H1 (cell line): ENCODE data around the gene CDC42BPB. TPM values are rescaled to one million over a fixed set of nuclear protein-coding genes. Genes with fewer than 3 reads are reported as not detected.

Experiments
- CTCF ChIA-PET: fragments of 300-600 bp; sonication (Branson Sonifier 250); formaldehyde crosslinking; loops from one replicate; lab custom pipeline; 2021; ENCODE audit not compliant: partially characterized antibody; lab: Charles Lee
- POLR2A ChIA-PET: fragments of 300-600 bp; sonication (Branson Sonifier 250); formaldehyde crosslinking; loops from one replicate; lab custom pipeline; 2021; ENCODE audit warnings: inconsistent platforms; ENCODE audit not compliant: partially characterized antibody; lab: Charles Lee
- DNase-seq, 2 experiments: peaks; one replicate each; pipeline versions ENCODE4 v3.0.0 to v3.0.0-alpha.2; 2010 to 2022; ENCODE audit warnings: low spot score in 2 of 2, low read depth in 1 of 2, mixed read lengths in 1 of 2
- FAIRE-seq: peaks from 2 replicates; lab custom pipeline; 2011; peaks lifted over from hg19 to GRCh38; lab: Jason Lieb, UNC
- H2AFZ ChIP-seq: 2 replicates; pipeline ENCODE4 v1.8.1; 2012; ENCODE audit warnings: low read length, inconsistent platforms
- H2AK5ac ChIP-seq: 2 replicates; pipeline ENCODE4 v1.6.1; 2013; ENCODE audit warnings: low read depth, low read length
- H2BK120ac ChIP-seq: replicated peaks from 2 replicates; pipeline ENCODE3; 2013; ENCODE audit warnings: low read depth, low read length, inconsistent platforms
- H2BK12ac ChIP-seq: 2 replicates; pipeline ENCODE4 v1.6.1; 2013; ENCODE audit warnings: low read depth, low read length
- H2BK15ac ChIP-seq: 2 replicates; pipeline ENCODE4 v1.6.1; 2013; ENCODE audit warnings: low read length
- H2BK20ac ChIP-seq: 2 replicates; pipeline ENCODE4 v1.6.1; 2013; ENCODE audit warnings: low read length
- H2BK5ac ChIP-seq: 2 replicates; pipeline ENCODE4 v1.6.1; 2013; ENCODE audit warnings: low read depth, low read length
- H3K14ac ChIP-seq: 2 replicates; pipeline ENCODE4 v1.6.1; 2013; ENCODE audit warnings: inconsistent platforms; ENCODE audit not compliant: insufficient read length
- H3K18ac ChIP-seq: 2 replicates; pipeline ENCODE4 v1.6.1; 2013; ENCODE audit warnings: low read length; ENCODE audit errors: extremely low read depth
- H3K23ac ChIP-seq: 2 replicates; pipeline ENCODE4 v1.6.1; 2013; ENCODE audit warnings: inconsistent platforms; ENCODE audit not compliant: insufficient read length
- H3K23me2 ChIP-seq: 2 replicates; pipeline ENCODE4 v1.6.1; 2013; ENCODE audit warnings: low read depth, low read length
- H3K27ac ChIP-seq: 2 replicates; pipeline ENCODE4 v1.6.1; 2011; ENCODE audit warnings: low read depth, low read length, inconsistent platforms
- H3K27me3 ChIP-seq, 4 experiments: replicated peaks in 1 of 4; 1 replicate in 1 of 4; 2 replicates in 3 of 4; pipeline versions ENCODE4 v1.6.1 to v1.8.1; 2011 to 2013; ENCODE audit warnings: low read length in 3 of 4, mild to moderate bottlenecking in 3 of 4, inconsistent platforms in 2 of 4, mixed read lengths in 2 of 4, moderate library complexity in 1 of 4; ENCODE audit not compliant: control insufficient read depth in 3 of 4, insufficient read depth in 3 of 4; ENCODE audit errors: extremely low read depth in 1 of 4
- H3K36me3 ChIP-seq, 4 experiments: 2 replicates each; pipeline versions ENCODE4 v1.6.1 to v1.8.1; 2011 to 2013; ENCODE audit warnings: mild to moderate bottlenecking in 4 of 4, low read length in 3 of 4, moderate library complexity in 2 of 4, control low read depth in 1 of 4, inconsistent platforms in 1 of 4; ENCODE audit not compliant: insufficient read depth in 4 of 4, control insufficient read depth in 2 of 4
- H3K4ac ChIP-seq: replicated peaks from 2 replicates; pipeline ENCODE3; 2013; ENCODE audit warnings: low read length, low read depth, mixed read lengths, inconsistent platforms; ENCODE audit not compliant: insufficient read length
- H3K4me1 ChIP-seq, 4 experiments: replicated peaks in 1 of 4; 1 replicate in 1 of 4; 2 replicates in 3 of 4; pipeline versions ENCODE4 v1.6.1 to v1.8.1; 2011 to 2013; ENCODE audit warnings: low read length in 3 of 4, inconsistent platforms in 2 of 4, mixed read lengths in 1 of 4; ENCODE audit not compliant: insufficient read depth in 4 of 4, control insufficient read depth in 3 of 4
- H3K4me2 ChIP-seq, 2 experiments: 2 replicates each; pipeline versions ENCODE4 v1.6.1 to v1.8.1; 2011 to 2013; ENCODE audit warnings: low read depth in 2 of 2, low read length in 2 of 2, control low read depth in 1 of 2, inconsistent platforms in 1 of 2, mild to moderate bottlenecking in 1 of 2; ENCODE audit not compliant: insufficient read depth in 1 of 2
- H3K4me3 ChIP-seq, 4 experiments: fragments of 200-600, 300-600 bp in 1 of 4; sonication (generic), shearing (Covaris generic), sonication (Bioruptor Twin) in 1 of 4; 2 replicates each; pipeline versions ENCODE4 v1.5.1 to v1.8.1; 2011 to 2016; ENCODE audit warnings: low read length in 4 of 4, low read depth in 3 of 4, control low read depth in 2 of 4, inconsistent platforms in 2 of 4, mild to moderate bottlenecking in 2 of 4, mixed read lengths in 1 of 4, moderate library complexity in 1 of 4; ENCODE audit not compliant: insufficient read depth in 2 of 4; ENCODE audit errors: extremely low read depth in 1 of 4
- H3K56ac ChIP-seq: replicated peaks from 2 replicates; pipeline ENCODE3; 2013; ENCODE audit warnings: low read depth, mild to moderate bottlenecking, mixed read lengths, low read length, inconsistent platforms; ENCODE audit not compliant: insufficient read length
- H3K79me1 ChIP-seq: 2 replicates; pipeline ENCODE4 v1.6.1; 2013; ENCODE audit warnings: low read depth, low read length, control low read depth
- H3K79me2 ChIP-seq, 2 experiments: 2 replicates each; pipeline versions ENCODE4 v1.6.1 to v1.8.1; 2012 to 2013; ENCODE audit warnings: low read length in 2 of 2, mild to moderate bottlenecking in 2 of 2, inconsistent platforms in 1 of 2; ENCODE audit not compliant: insufficient read depth in 2 of 2, control insufficient read depth in 1 of 2
- H3K9ac ChIP-seq, 4 experiments: replicated peaks in 1 of 4; 1 replicate in 1 of 4; 2 replicates in 3 of 4; pipeline versions ENCODE4 v1.6.1 to v1.8.1; 2011 to 2013; ENCODE audit warnings: low read depth in 3 of 4, low read length in 3 of 4, control low read depth in 2 of 4, mild to moderate bottlenecking in 2 of 4, moderate library complexity in 2 of 4, inconsistent platforms in 1 of 4; ENCODE audit errors: extremely low read depth in 1 of 4
- H3K9me3 ChIP-seq, 2 experiments: 2 replicates each; pipeline versions ENCODE4 v1.6.1 to v1.8.1; 2012 to 2013; ENCODE audit warnings: mild to moderate bottlenecking in 2 of 2, moderate library complexity in 2 of 2, control low read depth in 1 of 2, inconsistent platforms in 1 of 2, low read depth in 1 of 2, low read length in 1 of 2, mixed read lengths in 1 of 2; ENCODE audit not compliant: insufficient read depth in 2 of 2
- H4K20me1 ChIP-seq, 2 experiments: replicated peaks in 1 of 2; 2 replicates each; pipeline versions ENCODE3 to v1.8.1; 2011 to 2013; ENCODE audit warnings: inconsistent platforms in 2 of 2, low read length in 2 of 2, mild to moderate bottlenecking in 1 of 2; ENCODE audit not compliant: insufficient read depth in 2 of 2, control insufficient read depth in 1 of 2
- H4K5ac ChIP-seq: 2 replicates; pipeline ENCODE4 v1.6.1; 2013; ENCODE audit warnings: low read length, low read depth, mixed read lengths, inconsistent platforms; ENCODE audit not compliant: insufficient read length
- H4K8ac ChIP-seq: 2 replicates; pipeline ENCODE4 v1.8.0; 2013; ENCODE audit warnings: mild to moderate bottlenecking, moderate library complexity, low read length, inconsistent platforms; ENCODE audit not compliant: insufficient read depth; ENCODE audit errors: extremely low read depth
- H4K91ac ChIP-seq: replicated peaks from 2 replicates; pipeline ENCODE3; 2013; ENCODE audit warnings: low read length, mixed read lengths, inconsistent platforms; ENCODE audit not compliant: insufficient read length
- CTBP2 ChIP-seq: IDR thresholded peaks from 2 replicates; pipeline ENCODE4 v1.7.0; 2011; ENCODE audit warnings: borderline replicate concordance, mild to moderate bottlenecking, moderate library complexity, mixed read lengths, low read length; ENCODE audit not compliant: insufficient read depth, insufficient read length
- TAF7 ChIP-seq: optimal IDR thresholded peaks from 2 replicates; pipeline ENCODE3; 2011; ENCODE audit warnings: low read depth, mild to moderate bottlenecking, inconsistent platforms, low read length, moderate library complexity, borderline replicate concordance
- WGBS, 2 experiments: shearing (Covaris generic) in 1 of 2; methylation state at CpG; one replicate each; pipeline versions ENCODE4 v1.1.6 to v1.1.7; 2013 to 2015; ENCODE audit warnings: low lambda C conversion rate in 2 of 2, mixed read lengths in 2 of 2, inconsistent platforms in 1 of 2, low coverage in 1 of 2, missing lambda C conversion rate in 1 of 2; ENCODE audit not compliant: insufficient replicate concordance in 2 of 2, insufficient coverage in 1 of 2, insufficient read length in 1 of 2; ENCODE audit errors: extremely low coverage in 1 of 2, missing lambda C conversion rate in 1 of 2; 5-methylcytosine and 5-hydroxymethylcytosine counted together
- polyA plus RNA-seq, 7 experiments: library from polyadenylated mRNA; depleted of rRNA in 3 of 7; stranded (reverse) in 5 of 7; unstranded in 2 of 7; fragments of >200 nt in 5 of 7; fragments of 200-250 nt in 2 of 7; gene quantifications; 1 replicate in 5 of 7; 2 replicates in 1 of 7; 4 replicates in 1 of 7; pipeline versions ENCODE4 v1.2.1 to v1.2.3, GENCODE V29; 2011 to 2013; ENCODE audit warnings: missing spikeins in 2 of 7, mixed read lengths in 2 of 7
- total RNA-seq: library from RNA; stranded (reverse); fragmentation: NEBNext Ultra II Directional; extraction: Animal tissue kit (Norgen Biotek cat#: 25700); gene quantifications from 2 replicates; pipeline ENCODE4 v1.2.1, GENCODE V29; 2021

CDC42BPB gene
- total and polyA plus RNA-seq, 2 of the 8 experiments (the other 6 are each of a cell fraction or from before 2014, with no cell fraction given), result 51.2 to 88.2 TPM

- Histone ChIP-seq H3K4me3 (no peak overlapping the region), H3K4me1 (peaks cover 0 to 7% (median 3%) of the 10 kb centered on the region in 4 experiments; a peak in 3 of 7 replicates), H2BK15ac (no peak overlapping the region), H2AK5ac (no peak overlapping the region), H4K5ac (no peak overlapping the region), H3K18ac (no peak overlapping the region), H3K23me2 (no peaks in the 10 kb centered on the region), H3K23ac (no peak overlapping the region), H2AFZ (no peak overlapping the region), H2BK120ac (peak overlapping the region; percentile 31), H3K27me3 (no peaks in the 10 kb centered on the region; a peak in 1 of 7 replicates), H2BK20ac (no peak overlapping the region), H3K27ac (no peak overlapping the region), H3K56ac (no peak overlapping the region), H4K20me1 (peaks cover 6 to 30% of the 10 kb centered on the region in 2 experiments), H3K36me3 (no peaks in the 10 kb centered on the region), H2BK12ac (no peak overlapping the region), H3K9me3 (no peaks in the 10 kb centered on the region), H3K79me2 (peaks cover 0 to 79% of the 10 kb centered on the region in 2 experiments; a peak in 2 of 4 replicates), H2BK5ac (no peak overlapping the region), H3K4me2 (0 out of 4 replicates have a peak overlapping the region, but pooled peaks of 1 of the 2 experiments have one; percentile 43), H4K91ac (no peak overlapping the region), H4K8ac (no peak overlapping the region), H3K9ac (no peak overlapping the region), H3K79me1 (peaks cover 34% of the 10 kb centered on the region), H3K4ac (no peak overlapping the region), H3K14ac (no peak overlapping the region)
- no peak for TF ChIP-seq CTBP2
- TF ChIP-seq TAF7, result no peak
- FAIRE-seq (no peak), DNase-seq (no peak)
- POLR2A ChIA-PET, result no interaction called here
- WGBS, 2 experiments, result 88% methylated on average over 5 of the region's 5 CpGs; no CpG with 5 or more reads in 1 of the 2 experiments
- CTCF ChIA-PET, result interaction anchor here (0.7 to 1.1 kb wide), 2 partner anchors 14 to 40 kb away, joined by 3 read pairs; no protein-coding TSS in a partner anchor
Measured at GRCh38 chr14:103015426-103015825, 41.9 kb downstream of the CDC42BPB start.
